GM04504 (cell line): Measurements from ENCODE around the gene AIG1.

Source experiments
- DNase-seq: peaks from one replicate; pipeline ENCODE4 v3.0.0-alpha.2; 2012; ENCODE audit warnings: low read depth

The AIG1 gene

DNA sequence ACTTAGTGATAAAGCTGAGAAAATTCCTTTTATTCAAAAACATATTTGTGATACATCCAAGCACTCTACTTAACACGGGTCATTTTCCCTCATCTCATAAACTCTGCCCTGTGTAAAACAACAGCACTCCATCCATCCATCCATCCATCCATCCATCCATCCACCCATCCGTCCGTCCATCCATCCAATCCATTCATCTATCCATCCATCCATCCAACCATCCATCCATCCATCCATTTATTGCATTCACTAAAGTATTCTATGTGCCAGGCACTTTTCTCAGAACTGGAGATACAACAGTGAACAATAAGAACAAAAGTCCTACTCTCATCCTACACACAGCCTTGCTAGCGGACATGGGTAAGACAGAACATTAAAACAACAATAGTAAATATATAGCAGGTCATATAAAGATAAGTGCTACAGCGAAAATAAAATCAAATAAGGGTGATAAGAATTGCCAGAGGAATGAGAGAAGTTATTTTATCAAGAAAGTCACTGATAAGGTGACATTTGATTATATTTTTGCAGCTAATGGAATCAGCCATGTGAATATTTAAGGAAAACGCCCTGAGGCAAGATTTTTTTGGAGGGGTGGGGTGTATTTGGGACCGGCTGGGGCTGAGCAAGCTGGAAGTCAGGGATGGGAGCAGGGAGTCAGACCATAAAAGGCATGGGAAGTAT is 311.7 kb downstream of the AIG1 start:
- DNase-seq = no peak

DNA sequence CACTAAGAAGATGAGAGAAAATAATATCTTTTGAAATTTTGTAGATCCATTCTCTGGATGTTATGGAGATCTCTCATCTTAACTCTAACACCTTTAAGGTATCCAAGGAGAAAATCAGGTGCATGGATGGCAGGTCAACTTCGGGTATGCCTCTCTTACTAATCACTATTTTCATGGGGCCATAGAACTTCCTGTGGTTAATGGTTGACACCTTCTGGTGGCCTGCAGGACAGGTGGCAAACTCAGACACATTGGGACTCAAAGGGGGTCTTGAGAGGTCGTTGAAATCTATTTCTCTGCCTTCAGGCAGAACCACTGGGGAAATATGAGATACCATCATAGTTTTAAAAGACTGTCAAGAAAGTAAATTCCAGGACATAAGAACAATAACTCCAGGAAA is 313.3 kb downstream of the AIG1 start:
- DNase-seq = no peak

DNA sequence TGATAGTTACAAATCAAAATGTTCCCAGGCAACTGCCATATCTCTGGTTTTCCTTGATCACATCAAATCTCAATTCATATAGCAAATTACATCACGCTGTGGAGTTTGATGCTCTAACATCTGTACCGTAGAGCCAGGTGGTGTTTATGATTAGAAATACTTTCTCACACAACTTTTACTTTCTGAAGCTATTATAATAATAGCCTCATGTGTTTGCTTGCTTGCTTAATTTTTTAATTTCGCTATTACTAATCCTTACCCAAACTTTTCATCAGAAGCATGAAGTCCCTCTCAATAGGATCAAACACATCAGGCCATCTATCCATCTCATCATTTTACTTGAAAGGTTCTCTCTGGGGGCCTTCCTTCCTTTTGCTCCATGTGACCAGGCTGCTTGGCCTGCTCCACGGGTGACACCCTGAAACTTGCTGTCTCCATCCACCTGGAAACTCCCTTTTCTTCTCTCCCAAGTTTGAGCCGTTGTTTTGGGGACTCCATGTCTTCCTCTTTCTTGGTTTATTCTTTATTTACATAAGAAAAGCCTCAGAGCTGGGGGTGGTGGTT is 314.4 kb downstream of the AIG1 start:
- no peak for DNase-seq

DNA sequence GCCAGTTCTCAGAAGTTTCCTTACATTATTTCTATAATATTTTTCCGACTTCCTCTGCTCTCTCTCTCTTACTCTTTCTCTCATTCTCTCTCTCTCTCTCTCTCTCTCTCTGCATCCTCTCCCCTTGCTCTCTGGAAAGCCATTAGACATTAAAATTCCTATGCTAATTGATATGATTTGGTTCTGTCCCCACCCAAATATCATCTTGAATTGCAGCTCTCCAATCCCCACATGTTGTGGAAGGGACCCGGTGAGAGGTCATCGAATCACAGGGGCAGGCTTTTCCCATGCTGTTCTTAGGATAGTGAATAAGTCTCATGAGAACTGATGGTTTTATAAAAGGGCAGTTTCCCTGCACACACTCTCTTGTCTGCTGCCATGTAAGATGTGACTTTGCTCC is 315.7 kb downstream of the AIG1 start:
- no peak for DNase-seq

DNA sequence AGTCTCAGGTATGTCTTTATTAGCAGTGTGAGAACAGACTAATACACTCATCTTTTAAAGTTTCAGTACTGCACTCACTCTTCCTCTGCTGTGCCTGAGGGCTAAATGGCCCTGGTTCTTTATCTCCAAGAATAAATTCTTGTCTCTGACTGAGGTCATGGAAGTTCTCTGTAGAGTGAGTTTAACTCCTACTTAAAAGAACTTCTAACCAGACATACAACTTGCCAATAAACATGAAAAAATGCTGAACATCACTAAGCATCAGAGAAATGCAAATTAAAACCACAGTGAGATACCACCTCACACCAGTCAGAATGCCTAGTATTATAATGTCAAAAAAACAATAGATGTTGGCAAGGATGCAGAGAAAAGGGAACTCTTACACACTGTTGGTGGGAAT is 316.2 kb downstream of the AIG1 start:
- DNase-seq = no peak

DNA sequence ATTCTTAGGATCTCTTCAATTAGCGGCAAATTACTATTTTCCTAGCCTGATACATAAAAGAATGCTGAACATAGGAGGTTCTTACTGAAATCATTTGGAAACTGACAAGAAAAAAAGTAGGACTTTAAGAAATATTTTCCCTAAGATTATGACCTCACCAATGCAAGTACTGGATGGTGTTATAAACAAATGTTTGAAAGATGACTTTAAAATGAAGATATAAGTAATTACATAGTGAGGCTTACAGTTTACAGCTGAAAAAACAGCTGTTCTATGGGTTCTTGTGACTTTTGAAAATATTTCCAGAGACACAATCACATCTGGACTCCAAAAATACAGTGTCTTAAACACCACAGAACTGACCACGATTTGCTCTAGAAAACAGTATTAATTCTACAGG is 324.9 kb downstream of the AIG1 start:
- no peak for DNase-seq

DNA sequence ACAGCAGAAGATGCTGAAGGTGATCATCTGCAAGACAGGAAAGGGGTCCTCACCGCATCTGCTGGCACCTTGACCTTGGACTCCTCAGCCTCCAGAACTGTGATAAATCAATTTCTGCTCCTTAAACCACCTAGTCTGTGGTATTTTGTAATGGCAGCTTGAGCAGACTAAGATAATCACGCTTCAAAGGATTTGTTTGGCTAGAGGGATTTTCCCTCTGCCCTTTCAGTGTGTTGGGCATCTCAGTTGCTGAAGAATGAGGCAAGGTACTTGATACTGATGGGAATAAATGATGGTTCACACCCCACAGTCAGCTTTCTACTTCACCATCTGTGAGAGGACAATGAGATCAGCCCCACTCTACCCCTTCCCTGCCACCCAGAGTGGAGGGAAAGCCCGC is 329.6 kb downstream of the AIG1 start:
- no peak for DNase-seq
